OCI-M2 (cell line): ENCODE data around the gene C2orf81.
"Not testable (repeated sequence)": the region's sequence is repeated elsewhere in the genome, so short reads cannot be mapped to it uniquely, and the experiment has no call there.

Experiments used
- DNase-seq: peaks from one replicate; lab custom pipeline; 2025; ENCODE audit not compliant: unreplicated experiment; lab: John Stamatoyannopoulos, UW

Gene C2orf81

DNA sequence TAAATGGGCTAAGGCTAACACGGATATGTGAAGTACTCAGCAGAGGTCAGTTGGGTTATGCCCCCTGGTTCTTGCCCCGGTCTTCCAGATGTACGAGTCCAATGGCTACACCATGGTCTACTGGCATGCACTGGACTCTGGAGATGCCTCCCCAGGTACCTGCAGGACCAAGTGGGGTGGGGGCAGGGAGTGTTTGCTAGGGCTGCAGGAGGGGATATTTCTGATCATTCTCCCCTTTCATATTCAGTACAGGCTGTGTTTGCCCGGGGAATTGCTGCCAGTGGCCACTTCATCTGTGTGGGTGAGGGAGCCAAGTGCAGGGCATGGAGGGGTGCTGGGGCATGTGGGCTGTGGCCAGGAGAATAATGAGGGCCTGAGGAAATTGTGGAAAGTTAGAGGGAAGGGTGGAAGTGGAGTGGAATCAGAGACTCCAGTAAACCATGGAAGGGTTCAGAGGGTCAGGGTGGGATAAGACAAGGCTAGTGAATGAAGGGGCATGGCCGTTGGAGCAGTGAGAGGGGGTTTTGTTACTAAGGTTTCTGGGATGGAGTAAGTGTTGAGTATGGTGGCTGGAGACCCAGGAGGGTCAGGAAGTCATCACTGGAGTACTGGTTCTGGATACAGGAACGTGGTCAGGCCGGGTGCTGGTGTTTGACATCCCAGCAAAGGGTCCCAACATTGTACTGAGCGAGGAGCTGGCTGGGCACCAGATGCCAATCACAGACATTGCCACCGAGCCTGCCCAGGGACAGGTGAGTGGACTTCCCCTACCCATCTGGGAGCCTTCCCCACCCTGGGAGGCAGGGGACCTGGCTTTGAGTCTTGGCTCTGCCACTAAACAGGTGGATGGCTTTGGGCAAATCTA is 2.0 kb upstream of the C2orf81 start:
- DNase-seq, result no peak

DNA sequence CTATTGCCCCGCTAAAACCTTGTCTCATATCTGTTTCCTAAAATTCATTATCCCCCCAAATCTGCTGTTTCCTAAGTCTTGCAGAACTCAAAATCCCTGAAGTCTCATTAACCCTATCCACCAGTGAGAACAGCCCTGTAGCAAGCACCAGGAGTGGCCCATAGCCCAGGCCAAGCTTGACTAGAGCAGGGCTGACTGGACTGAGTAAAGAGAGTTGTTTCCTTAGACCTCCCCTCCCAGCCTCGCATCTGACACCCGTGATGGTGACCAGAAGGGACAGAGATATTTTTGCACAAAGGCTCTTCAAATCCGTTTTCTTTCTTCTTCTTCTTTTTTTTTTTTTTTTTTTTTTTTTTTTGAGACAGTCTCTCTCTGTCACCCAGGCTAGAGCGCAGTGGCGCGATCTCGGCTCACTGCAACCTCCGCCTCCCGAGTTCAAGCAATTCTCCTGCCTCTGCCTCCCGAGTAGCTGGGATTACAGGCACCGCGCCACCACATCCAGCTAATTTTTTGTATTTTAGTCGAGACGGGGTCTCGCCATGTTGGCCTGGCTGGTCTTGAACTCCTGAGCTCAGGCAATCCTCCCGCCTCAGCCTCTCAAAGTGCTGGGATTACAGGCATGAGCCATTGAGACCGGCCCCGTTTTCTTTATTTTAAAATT is 846 bp downstream of the C2orf81 start:
- not testable (repeated sequence) for DNase-seq

GRCh38 chr2:74420006-74420405 is 1.4 kb downstream of the C2orf81 start:
- DNase-seq, result no peak

DNA sequence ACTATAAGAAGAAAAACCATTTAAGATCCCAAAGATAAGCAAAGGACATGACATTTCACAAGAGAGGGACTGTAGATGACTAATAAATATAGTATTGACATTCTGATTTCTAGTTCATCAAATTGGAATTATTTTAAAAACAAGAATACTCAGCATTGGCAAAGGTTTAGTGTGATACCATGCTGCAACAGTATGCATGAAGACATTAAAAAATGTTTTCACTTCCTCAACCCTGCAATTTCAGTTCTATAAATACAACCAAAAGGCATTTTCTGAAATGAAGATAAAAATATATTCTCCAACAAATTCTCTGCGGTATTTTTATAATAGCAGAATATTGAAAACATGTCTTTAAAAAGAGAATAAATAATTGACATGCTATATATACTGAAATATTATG is 2.1 kb downstream of the C2orf81 start:
- DNase-seq, result no peak

- no peak for DNase-seq
Observed at GRCh38 chr2:74418312-74418711, 3.1 kb downstream of the C2orf81 start.

DNA sequence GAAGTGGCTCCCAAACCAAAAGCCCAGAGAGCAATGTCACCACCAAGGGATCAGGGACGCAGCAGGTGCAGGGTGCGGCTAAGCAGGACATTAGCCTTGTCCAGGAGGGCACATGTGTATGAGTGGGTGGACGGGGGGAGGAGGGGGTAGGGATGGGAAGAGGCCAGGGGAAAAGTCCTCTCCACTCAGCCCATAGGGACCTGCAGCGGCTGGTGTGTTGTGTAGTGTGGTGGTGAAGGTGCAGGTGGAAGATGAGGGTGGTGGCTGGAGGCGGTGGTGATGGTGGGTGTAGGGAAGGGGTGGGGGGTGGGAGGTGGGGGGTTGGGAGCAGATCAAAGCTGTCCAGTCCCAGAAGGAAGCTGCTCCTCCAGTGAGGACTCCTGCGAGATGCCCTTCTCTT is 3.7 kb downstream of the C2orf81 start:
- no peak for DNase-seq

DNA sequence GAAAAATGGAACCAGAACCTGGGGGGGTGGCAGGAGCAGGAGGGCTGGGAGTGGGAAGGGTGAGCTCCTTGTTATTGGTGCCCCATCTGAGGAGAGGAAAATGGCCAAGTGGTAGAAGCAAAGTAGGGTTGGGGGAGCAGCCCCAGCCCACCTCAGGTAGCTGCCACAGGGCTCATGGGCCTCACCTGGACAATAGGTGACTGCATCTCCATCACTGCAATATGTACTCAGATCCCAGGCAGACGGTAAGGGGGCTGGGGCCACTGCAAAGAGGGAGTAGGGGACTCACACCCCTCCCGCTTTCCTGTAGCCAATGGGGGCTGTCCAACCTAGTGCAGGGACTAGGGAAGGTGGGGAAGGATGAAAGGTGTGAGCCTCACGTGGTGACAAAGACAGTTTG is 4.2 kb downstream of the C2orf81 start:
- no peak for DNase-seq

DNA sequence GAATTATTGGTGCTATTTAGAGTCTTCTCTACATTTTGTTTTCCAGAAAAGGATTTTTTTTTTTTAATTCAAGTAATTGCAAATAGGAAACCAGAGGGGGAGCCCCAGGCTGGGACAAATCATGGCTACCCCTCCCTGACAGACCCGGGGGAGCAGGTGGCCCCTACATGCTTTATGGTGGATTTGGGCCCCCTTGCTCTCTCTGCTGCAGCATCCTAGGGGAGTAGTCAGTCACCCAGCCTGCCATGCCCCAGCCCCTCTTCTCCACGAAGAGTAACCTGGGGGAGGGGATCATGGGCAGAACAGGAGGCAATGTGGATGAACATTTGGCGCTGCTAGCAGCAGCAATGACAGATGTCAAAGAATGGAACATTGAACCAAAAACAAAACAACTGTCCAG is 4.6 kb downstream of the C2orf81 start:
- DNase-seq, result no peak

- no peak for DNase-seq
Observed at GRCh38 chr2:74415762-74416395, 5.5 kb downstream of the C2orf81 start.

DNA sequence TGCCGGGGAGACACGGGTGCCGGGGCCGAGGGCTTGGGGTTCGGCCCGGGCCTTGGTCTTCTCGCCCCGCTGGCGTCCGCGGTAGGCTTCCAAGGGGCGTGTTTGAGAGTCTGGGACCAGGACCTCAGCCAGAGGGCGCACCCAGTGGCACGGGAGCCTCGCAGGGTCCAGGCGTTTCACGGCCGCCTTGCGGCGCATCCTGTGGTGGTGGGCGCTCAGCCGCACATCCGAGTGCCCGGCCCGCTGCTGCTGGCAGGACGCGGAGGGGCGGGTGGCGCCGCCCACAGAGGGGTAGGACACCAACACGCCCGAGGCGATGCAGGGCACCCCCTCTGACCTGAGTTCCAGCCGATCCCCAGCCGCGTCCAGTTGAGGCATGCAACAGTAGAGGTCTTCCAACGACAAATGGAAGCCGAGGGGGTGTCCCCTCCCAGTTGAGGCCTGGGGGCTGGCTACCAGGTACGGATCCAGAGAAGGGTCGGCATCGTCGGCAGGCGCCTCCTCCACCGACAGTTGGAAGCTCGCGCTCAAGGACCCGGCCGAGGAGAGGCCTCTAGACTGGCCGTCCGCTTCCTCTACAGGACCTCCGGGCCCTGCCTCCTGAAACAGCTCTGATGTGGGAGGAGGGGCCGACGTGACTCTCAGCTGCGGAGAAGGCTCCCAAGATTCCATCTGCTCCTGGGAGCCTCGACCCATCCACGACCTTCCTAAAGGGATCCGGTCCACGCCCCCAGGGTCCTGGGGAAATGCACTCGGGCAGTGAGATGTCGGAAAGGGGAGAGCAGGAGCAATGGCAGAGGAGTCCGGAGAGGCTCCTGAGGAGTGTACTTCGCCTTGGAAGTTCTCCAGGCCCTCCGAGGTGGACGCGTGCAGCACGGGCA is 6.3 kb downstream of the C2orf81 start:
- no peak for DNase-seq

- no peak for DNase-seq
Observed at GRCh38 chr2:74414441-74414840, 7.0 kb downstream of the C2orf81 start.

- no peak for DNase-seq
Observed at GRCh38 chr2:74413001-74413698, 8.3 kb downstream of the C2orf81 start.

DNA sequence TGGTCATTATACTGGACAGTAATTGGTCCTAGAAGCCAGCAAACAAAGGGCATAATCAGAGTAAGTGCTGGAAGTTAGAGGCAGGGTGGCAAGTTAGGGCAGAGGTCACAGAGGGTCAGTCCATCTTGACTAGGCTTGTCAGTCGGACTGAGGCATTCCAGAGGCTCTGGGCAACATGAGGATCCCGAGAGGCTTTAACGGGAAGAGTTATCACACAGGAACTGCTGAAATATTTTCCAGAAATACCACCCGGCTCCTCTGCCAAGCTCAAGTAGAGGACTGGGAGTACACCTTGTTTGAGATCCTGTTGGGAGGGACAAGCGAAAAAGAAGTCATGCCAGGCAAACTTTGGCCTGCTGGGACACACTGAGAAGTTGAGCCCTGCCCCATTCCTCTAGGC is 13.7 kb downstream of the C2orf81 start:
- no peak for DNase-seq

DNA sequence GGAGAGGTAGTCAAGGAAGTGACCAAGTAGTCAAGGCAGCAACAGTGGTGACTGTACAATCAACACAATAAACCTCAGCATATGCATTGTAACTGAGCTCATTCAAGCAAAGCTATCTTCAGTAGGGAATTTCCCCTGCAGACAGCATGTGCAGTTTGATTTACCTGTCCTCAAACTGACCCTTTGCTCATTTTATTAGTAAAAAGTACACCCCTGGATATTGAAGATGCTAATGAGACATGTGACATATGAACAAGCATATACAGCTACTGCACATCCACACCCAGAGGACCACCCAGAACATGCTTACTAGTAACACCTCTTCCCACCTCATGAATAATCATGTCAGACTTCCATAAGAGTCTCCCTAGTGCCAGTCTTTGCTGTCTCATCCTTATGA is 15.4 kb downstream of the C2orf81 start:
- DNase-seq, result no peak

DNA sequence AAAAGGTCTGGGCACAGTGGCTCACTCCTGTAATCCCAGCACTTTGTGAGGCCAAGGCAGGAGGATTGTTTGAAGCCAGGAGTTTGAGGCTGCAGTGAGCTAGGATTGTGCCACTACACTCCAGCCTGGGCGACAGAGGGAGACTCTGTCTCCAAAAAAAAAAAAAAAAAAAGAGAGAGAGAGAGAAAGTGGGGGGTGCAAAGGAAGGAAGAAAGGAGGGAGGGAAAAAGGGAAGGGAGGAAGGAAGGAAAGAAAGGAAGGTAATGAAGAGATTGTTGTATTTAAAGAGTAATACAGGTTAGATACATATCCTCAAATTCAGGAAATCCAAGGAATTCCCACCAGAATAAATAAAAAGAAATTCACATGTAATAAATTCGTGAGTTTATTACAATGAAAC is 19.5 kb downstream of the C2orf81 start:
- DNase-seq, result no peak

DNA sequence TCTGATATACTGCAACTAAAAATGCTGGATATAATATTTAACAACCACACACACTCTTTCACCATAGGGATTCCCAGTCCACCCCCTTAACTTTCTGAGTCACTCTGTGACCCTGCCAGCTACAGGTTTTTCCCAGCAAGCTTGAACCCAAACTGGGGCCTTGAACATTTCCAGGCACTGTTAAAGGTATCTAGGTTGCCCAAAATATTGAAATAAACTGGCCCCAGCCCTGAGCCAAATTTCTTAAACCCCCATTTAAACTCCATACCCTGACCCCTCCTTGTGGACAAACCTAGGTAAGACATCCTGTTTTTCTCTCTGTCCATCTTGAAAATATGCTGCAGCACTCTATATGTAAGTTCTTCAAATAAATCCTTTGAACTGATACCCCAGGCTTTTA is 21.6 kb downstream of the C2orf81 start:
- no peak for DNase-seq

DNA sequence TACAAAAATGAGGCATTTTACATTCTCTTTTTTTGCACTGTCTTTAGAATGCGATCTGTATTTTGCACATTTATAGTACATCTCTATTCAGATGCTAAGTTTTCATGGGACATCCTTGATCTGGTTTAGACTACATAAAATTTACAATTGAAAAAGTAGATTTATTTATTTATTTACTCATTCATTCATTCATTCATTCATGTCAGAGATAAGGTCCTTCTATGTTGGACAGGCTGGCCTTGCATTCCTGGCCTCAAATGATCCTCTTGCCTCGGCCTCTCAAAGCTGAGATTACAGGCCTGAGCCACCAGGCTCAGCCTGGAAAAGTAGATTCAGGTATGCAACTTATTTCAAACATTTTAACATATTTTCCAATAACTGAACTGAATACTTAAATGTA is 25.3 kb downstream of the C2orf81 start:
- DNase-seq, result no peak

DNA sequence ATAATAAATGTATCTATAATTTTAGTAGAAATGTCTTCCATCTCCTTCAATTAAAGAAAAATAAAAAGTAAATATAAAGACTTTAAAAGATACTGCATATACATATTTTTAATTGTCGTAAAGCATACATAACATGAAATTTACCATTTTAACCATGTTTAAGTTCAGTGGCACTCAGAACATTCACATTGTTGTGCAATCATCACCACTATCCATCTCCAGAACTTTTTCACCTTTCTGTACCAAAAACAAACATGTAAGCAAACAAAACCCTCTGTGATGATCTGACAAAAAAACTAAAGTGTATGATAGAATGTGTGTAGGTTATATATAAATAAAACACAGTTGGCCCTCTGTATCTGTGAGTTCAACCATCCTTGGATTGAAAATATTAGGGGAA is 27.9 kb downstream of the C2orf81 start:
- no peak for DNase-seq

DNA sequence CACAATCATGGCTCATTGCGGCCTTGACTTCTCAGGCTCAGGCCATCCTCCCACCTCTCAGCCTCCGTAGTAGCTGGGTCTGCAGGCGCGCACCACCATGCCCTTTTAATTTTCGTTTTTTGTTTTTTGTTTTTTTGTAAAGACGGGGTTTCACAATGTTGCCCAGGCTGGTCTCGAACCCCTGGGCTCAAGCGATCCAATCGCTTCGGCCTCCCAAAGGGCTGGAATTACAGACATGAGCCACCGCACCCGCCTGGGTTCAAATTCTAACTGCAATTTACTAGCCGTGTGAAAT is 29.0 kb downstream of the C2orf81 start:
- DNase-seq, result no peak

DNA sequence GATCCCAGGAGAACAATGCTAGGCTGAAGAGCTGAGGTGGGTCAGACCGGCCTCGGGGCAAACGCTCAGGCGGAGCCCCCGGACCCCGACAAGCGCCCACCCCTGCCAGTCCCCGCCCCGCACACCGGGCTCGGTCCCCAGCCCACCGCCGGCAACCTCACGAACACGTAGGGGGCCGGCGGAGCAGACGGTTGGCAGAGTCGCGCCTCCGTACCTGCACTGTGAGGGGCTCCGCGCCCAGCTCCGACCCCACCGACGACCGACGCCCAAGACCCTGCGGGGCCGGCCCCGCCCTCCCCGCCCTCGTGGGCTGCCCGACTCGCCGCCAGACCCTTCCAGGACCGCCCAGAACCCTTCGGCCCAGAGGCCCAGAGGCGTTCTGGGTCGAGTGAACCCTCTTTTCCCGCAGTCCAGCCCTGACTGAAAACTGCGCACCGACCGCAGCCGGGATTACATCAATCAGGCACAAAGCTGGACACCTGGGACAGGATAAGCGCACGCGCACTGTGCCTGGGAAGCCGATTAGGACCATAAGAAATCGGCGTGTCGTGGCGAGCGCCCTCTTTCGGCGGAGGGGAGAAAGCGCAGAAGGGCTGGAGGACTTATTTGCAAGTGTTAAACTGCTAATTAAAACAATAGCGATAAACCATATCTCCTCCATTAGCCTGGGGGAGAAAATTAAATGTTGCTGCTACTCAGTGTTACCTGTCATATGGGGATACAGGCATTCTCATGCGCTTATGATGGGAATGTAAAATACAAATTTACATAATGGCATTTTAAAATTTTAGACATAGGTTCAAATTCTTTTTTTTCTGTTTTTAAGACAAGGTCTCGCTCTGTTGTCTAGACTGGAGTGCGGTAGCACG is 29.6 kb downstream of the C2orf81 start:
- peak; percentile 45 for DNase-seq
